GM12878 (cell line): ENCODE measurements around the gene SCNN1B. TPM values are rescaled to one million over a fixed set of nuclear protein-coding genes. Genes with fewer than 3 reads are reported as not detected.

Experiments used
- ATAC-seq: fragments of 200-7000 bp; cut with Tn5 transposase; 3 replicates; pipeline ENCODE4 v1.9.1; 2020; ENCODE audit warnings: mild to moderate bottlenecking, moderate library complexity
- BruUV-seq: library from RNA; stranded (reverse); fragments of 400-500 nt; replicated peaks from 2 replicates; lab custom pipeline; 2021; lab: Mats Ljungman, UMichigan
- CTCF ChIA-PET: fragments of 300-600 bp; sonication (Branson Sonifier 250); formaldehyde crosslinking; extraction: SDS; loops from one replicate; lab custom pipeline; 2021; ENCODE audit warnings: inconsistent platforms; lab: Yijun Ruan, JAX
- POLR2A ChIA-PET: fragments of 350-600 bp; formaldehyde crosslinking; extraction: SDS; loops from one replicate; lab custom pipeline; 2021; ENCODE audit warnings: inconsistent platforms; lab: Charles Lee
- RAD21 ChIA-PET: fragments of 300-600 bp; sonication (Branson Sonifier 250); formaldehyde crosslinking; loops from one replicate; lab custom pipeline; 2023; ENCODE audit warnings: antibody characterized with exemption; ENCODE audit not compliant: unreplicated experiment; lab: Charles Lee
- SMC1A ChIA-PET: fragments of 300-600 bp; sonication (Branson Sonifier 250); formaldehyde crosslinking; loops from one replicate; lab custom pipeline; 2023; ENCODE audit not compliant: unreplicated experiment, uncharacterized antibody; lab: Charles Lee
- DNase-seq: peaks from one replicate; pipeline ENCODE4 v3.0.0-alpha.2; 2011; ENCODE audit warnings: low read depth, low spot score
- FAIRE-seq: peaks from 3 replicates; lab custom pipeline; 2011; peaks lifted over from hg19 to GRCh38; lab: Jason Lieb, UNC
- H2AFZ ChIP-seq: 2 replicates; pipeline ENCODE4 v1.6.0; 2011; ENCODE audit warnings: low read depth, low read length, control low read depth; ENCODE audit not compliant: control insufficient read depth
- H3K27ac ChIP-seq: 2 replicates; pipeline ENCODE4 v1.5.1; 2011; ENCODE audit warnings: control low read depth; ENCODE audit not compliant: control insufficient read depth, insufficient read depth
- H3K27me3 ChIP-seq, 2 experiments: replicated peaks in 1 of 2; 2 replicates each; pipeline versions ENCODE4 v1.6.0 to v1.6.1; 2011; ENCODE audit warnings: low read length in 1 of 2; ENCODE audit not compliant: control insufficient read depth in 2 of 2, insufficient read depth in 2 of 2
- H3K36me3 ChIP-seq, 2 experiments: 2 replicates each; pipeline ENCODE4 v1.5.1; 2011; ENCODE audit warnings: low read length in 1 of 2; ENCODE audit not compliant: control insufficient read depth in 2 of 2, insufficient read depth in 2 of 2
- H3K4me1 ChIP-seq: 2 replicates; pipeline ENCODE4 v1.6.1; 2011; ENCODE audit warnings: mild to moderate bottlenecking, low read length, moderate library complexity, mixed read lengths; ENCODE audit not compliant: control insufficient read depth, insufficient read depth
- H3K4me2 ChIP-seq: 2 replicates; pipeline ENCODE4 v1.6.0; 2011; ENCODE audit warnings: control low read depth; ENCODE audit not compliant: control insufficient read depth, insufficient read depth
- H3K4me3 ChIP-seq: fragments of 200-600 bp; sonication (generic); 2 replicates; pipeline ENCODE4 v1.5.1; 2016
- H3K79me2 ChIP-seq: 2 replicates; pipeline ENCODE4 v1.6.0; 2011; ENCODE audit warnings: low read length; ENCODE audit not compliant: control insufficient read depth, insufficient read depth
- H3K9ac ChIP-seq: 2 replicates; pipeline ENCODE4 v1.8.0; 2011; ENCODE audit warnings: low read length, control low read depth, mixed read lengths; ENCODE audit not compliant: control insufficient read depth, insufficient read depth
- H3K9me3 ChIP-seq: replicated peaks from 3 replicates; pipeline ENCODE4 v1.5.1; 2011; ENCODE audit warnings: mild to moderate bottlenecking, low read length; ENCODE audit not compliant: control insufficient read depth, insufficient read depth
- H4K20me1 ChIP-seq: 2 replicates; pipeline ENCODE4 v1.6.0; 2011; ENCODE audit not compliant: control insufficient read depth, insufficient read depth
- CBX5 ChIP-seq: sonication (generic); IDR thresholded peaks from 2 replicates; pipeline ENCODE4 v1.6.1; 2016; ENCODE audit warnings: low read depth, moderate library complexity, mild to moderate bottlenecking, inconsistent platforms
- HDGF ChIP-seq: fragments of 450-650 bp; IDR thresholded peaks from 2 replicates; pipeline ENCODE4 v1.6.1; 2016; ENCODE audit warnings: antibody characterized with exemption
- MEF2B ChIP-seq: fragments of 450-650 bp; IDR thresholded peaks from 2 replicates; pipeline ENCODE4 v1.6.1; 2018; ENCODE audit warnings: mild to moderate bottlenecking, moderate library complexity; ENCODE audit not compliant: partially characterized antibody, poor library complexity, severe bottlenecking
- NBN ChIP-seq: fragments of 450-650 bp; IDR thresholded peaks from 2 replicates; pipeline ENCODE4 v1.6.1; 2016
- RAD51 ChIP-seq: fragments of 450-650 bp; IDR thresholded peaks from 2 replicates; pipeline ENCODE4 v1.6.1; 2016; ENCODE audit warnings: moderate library complexity, mild to moderate bottlenecking, inconsistent platforms
- RBBP5 ChIP-seq: fragments of 200-600 bp; sonication (generic); conservative IDR thresholded peaks from 2 replicates; pipeline ENCODE4 v1.6.1; 2016
- SMAD5 ChIP-seq: IDR thresholded peaks from 2 replicates; pipeline ENCODE4 v1.6.1; 2016; ENCODE audit warnings: antibody characterized with exemption, low read depth
- TARDBP ChIP-seq: IDR thresholded peaks from 2 replicates; pipeline ENCODE4 v1.6.1; 2016; ENCODE audit warnings: borderline replicate concordance
- TCF3 ChIP-seq: IDR thresholded peaks from 2 replicates; pipeline ENCODE4 v1.6.1; 2012; ENCODE audit warnings: low read depth, mild to moderate bottlenecking, low read length, borderline replicate concordance; ENCODE audit not compliant: insufficient read depth
- ZZZ3 ChIP-seq: IDR thresholded peaks from 2 replicates; pipeline ENCODE4 v1.6.1; 2011; ENCODE audit warnings: low read depth; ENCODE audit not compliant: control insufficient read depth, insufficient read length
- WGBS: methylation state at CpG from one replicate; pipeline ENCODE4 v1.1.6; 2016; ENCODE audit warnings: low lambda C conversion rate; ENCODE audit not compliant: insufficient replicate concordance, insufficient coverage; ENCODE audit errors: missing lambda C conversion rate; 5-methylcytosine and 5-hydroxymethylcytosine counted together
- in situ Hi-C: fragments of 300-500 bp; cut with MboI; formaldehyde crosslinking; loops from 9 replicates; pipeline ENCODE4 v1.14.3; 2018; ENCODE audit warnings: mixed read lengths
- intact Hi-C: fragments of 100-400 bp; cut with micrococcal nuclease; formaldehyde crosslinking; loops from one replicate; pipeline ENCODE4 v1.14.2; 2022; ENCODE audit not compliant: unreplicated experiment
- polyA plus RNA-seq, 11 experiments: library from polyadenylated mRNA; depleted of rRNA in 4 of 11; unstranded in 6 of 11; stranded (reverse) in 5 of 11; fragments of >200 nt; fragmentation: Nextera tagmentation in 4 of 11; fragmentation: Illumina TruSeq in 1 of 11; extraction: Ambion mirVana in 4 of 11; extraction: Trizol in 1 of 11; gene quantifications; 1 replicate in 1 of 11; 2 replicates in 10 of 11; pipeline versions ENCODE4 v1.2.1 to v1.2.3, GENCODE V29; 2011 to 2016; ENCODE audit warnings: inconsistent platforms in 2 of 11, missing spikeins in 2 of 11, low read depth in 1 of 11
- total RNA-seq, 4 experiments: library from RNA; depleted of rRNA in 3 of 4; stranded (reverse); fragments of >200 nt in 3 of 4; fragmentation: Illumina TruSeq in 1 of 4; extraction: Trizol in 1 of 4; gene quantifications; 2 replicates each; pipeline versions ENCODE4 v1.2.1 to v1.2.3, GENCODE V29; 2013 to 2021
- TF ChIP-seq, protein P1 (sequence below): fragments of 450-650 bp; IDR thresholded peaks from 2 replicates; pipeline ENCODE4 v1.6.1; 2017; ENCODE audit warnings: mild to moderate bottlenecking, moderate library complexity
- TF ChIP-seq, protein P2 (sequence below): fragments of 450-650 bp; IDR thresholded peaks from 2 replicates; pipeline ENCODE4 v1.6.1; 2017; ENCODE audit warnings: antibody characterized with exemption, mild to moderate bottlenecking, moderate library complexity
- TF ChIP-seq, protein P3 (sequence below): fragments of 450-650 bp; IDR thresholded peaks from 2 replicates; pipeline ENCODE4 v1.6.1; 2017; ENCODE audit warnings: low read depth, mild to moderate bottlenecking, moderate library complexity
- TF ChIP-seq, protein P4 (sequence below): fragments of 450-650 bp; IDR thresholded peaks from 2 replicates; pipeline ENCODE4 v1.6.1; 2017; ENCODE audit warnings: mild to moderate bottlenecking

The SCNN1B gene
- total and polyA plus RNA-seq, 10 of the 15 experiments (the other 5 are each of a cell fraction or from before 2014, with no cell fraction given) = 0.28 to 1.5 (median 0.64) TPM

DNA sequence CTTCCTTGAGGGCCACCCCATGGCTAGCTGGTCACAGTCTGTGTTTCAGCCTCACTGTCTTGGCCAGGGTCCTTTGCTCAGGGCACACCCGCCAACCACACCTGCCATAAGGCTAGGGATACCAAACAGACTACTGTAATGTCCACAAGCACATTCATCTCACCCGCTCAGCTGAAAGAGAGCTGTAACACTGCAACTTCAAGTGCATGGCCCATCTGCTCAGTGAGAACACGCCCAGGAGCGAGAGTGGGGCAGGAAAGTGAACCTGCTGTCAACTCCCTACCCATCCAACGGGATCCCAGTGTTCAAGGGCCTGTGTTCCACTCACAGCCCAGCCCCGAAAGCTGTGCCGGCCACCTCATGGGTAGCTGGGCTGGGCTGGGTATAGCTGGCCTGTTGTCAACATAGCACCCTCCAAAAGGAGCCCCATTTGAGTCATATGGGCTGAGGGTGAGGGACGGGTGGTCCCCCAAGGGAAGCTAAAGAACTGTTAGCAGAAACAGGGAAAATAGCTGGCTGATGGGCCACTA lies 55.7 kb downstream of the SCNN1B start:
- SMC1A ChIA-PET = interaction anchor here (0.9 to 1.2 kb wide), 2 partner anchors 22 to 78 kb away, joined by 3 read pairs; no protein-coding TSS in a partner anchor
- Histone ChIP-seq H2AFZ (no peak overlapping the region), H3K4me2 (no peak overlapping the region), H3K27me3 (no peaks in the 10 kb centered on the region), H3K79me2 (no peaks in the 10 kb centered on the region), H3K27ac (no peak overlapping the region), H3K9ac (no peak overlapping the region), H3K36me3 (no peaks in the 10 kb centered on the region), H3K4me3 (no peak overlapping the region), H3K4me1 (no peaks in the 10 kb centered on the region), H4K20me1 (no peaks in the 10 kb centered on the region), H3K9me3 (no peaks in the 10 kb centered on the region; the same call in 2 of the 3 replicates)
- BruUV-seq = no TSS peak
- FAIRE-seq (no peak), DNase-seq (no peak), ATAC-seq (no peak)
- in situ Hi-C loops = no loop called here
- RAD21 ChIA-PET = no interaction called here
- no peak for TF ChIP-seq MEF2B
- TF ChIP-seq SMAD5 = no peak
- TF ChIP-seq NBN = no peak
- TF ChIP-seq, protein P1, sequence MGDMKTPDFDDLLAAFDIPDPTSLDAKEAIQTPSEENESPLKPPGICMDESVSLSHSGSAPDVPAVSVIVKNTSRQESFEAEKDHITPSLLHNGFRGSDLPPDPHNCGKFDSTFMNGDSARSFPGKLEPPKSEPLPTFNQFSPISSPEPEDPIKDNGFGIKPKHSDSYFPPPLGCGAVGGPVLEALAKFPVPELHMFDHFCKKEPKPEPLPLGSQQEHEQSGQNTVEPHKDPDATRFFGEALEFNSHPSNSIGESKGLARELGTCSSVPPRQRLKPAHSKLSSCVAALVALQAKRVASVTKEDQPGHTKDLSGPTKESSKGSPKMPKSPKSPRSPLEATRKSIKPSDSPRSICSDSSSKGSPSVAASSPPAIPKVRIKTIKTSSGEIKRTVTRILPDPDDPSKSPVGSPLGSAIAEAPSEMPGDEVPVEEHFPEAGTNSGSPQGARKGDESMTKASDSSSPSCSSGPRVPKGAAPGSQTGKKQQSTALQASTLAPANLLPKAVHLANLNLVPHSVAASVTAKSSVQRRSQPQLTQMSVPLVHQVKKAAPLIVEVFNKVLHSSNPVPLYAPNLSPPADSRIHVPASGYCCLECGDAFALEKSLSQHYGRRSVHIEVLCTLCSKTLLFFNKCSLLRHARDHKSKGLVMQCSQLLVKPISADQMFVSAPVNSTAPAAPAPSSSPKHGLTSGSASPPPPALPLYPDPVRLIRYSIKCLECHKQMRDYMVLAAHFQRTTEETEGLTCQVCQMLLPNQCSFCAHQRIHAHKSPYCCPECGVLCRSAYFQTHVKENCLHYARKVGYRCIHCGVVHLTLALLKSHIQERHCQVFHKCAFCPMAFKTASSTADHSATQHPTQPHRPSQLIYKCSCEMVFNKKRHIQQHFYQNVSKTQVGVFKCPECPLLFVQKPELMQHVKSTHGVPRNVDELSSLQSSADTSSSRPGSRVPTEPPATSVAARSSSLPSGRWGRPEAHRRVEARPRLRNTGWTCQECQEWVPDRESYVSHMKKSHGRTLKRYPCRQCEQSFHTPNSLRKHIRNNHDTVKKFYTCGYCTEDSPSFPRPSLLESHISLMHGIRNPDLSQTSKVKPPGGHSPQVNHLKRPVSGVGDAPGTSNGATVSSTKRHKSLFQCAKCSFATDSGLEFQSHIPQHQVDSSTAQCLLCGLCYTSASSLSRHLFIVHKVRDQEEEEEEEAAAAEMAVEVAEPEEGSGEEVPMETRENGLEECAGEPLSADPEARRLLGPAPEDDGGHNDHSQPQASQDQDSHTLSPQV = no peak
- TF ChIP-seq RAD51 = no peak
- no peak for TF ChIP-seq RBBP5
- TF ChIP-seq TCF3 = no peak
- no peak for TF ChIP-seq CBX5
- no peak for TF ChIP-seq HDGF
- TF ChIP-seq TARDBP = no peak
- no peak for TF ChIP-seq ZZZ3
- TF ChIP-seq, protein P2, sequence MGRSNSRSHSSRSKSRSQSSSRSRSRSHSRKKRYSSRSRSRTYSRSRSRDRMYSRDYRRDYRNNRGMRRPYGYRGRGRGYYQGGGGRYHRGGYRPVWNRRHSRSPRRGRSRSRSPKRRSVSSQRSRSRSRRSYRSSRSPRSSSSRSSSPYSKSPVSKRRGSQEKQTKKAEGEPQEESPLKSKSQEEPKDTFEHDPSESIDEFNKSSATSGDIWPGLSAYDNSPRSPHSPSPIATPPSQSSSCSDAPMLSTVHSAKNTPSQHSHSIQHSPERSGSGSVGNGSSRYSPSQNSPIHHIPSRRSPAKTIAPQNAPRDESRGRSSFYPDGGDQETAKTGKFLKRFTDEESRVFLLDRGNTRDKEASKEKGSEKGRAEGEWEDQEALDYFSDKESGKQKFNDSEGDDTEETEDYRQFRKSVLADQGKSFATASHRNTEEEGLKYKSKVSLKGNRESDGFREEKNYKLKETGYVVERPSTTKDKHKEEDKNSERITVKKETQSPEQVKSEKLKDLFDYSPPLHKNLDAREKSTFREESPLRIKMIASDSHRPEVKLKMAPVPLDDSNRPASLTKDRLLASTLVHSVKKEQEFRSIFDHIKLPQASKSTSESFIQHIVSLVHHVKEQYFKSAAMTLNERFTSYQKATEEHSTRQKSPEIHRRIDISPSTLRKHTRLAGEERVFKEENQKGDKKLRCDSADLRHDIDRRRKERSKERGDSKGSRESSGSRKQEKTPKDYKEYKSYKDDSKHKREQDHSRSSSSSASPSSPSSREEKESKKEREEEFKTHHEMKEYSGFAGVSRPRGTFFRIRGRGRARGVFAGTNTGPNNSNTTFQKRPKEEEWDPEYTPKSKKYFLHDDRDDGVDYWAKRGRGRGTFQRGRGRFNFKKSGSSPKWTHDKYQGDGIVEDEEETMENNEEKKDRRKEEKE = no peak
- TF ChIP-seq, protein P3, sequence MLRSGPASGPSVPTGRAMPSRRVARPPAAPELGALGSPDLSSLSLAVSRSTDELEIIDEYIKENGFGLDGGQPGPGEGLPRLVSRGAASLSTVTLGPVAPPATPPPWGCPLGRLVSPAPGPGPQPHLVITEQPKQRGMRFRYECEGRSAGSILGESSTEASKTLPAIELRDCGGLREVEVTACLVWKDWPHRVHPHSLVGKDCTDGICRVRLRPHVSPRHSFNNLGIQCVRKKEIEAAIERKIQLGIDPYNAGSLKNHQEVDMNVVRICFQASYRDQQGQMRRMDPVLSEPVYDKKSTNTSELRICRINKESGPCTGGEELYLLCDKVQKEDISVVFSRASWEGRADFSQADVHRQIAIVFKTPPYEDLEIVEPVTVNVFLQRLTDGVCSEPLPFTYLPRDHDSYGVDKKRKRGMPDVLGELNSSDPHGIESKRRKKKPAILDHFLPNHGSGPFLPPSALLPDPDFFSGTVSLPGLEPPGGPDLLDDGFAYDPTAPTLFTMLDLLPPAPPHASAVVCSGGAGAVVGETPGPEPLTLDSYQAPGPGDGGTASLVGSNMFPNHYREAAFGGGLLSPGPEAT = no peak
- TF ChIP-seq, protein P4, sequence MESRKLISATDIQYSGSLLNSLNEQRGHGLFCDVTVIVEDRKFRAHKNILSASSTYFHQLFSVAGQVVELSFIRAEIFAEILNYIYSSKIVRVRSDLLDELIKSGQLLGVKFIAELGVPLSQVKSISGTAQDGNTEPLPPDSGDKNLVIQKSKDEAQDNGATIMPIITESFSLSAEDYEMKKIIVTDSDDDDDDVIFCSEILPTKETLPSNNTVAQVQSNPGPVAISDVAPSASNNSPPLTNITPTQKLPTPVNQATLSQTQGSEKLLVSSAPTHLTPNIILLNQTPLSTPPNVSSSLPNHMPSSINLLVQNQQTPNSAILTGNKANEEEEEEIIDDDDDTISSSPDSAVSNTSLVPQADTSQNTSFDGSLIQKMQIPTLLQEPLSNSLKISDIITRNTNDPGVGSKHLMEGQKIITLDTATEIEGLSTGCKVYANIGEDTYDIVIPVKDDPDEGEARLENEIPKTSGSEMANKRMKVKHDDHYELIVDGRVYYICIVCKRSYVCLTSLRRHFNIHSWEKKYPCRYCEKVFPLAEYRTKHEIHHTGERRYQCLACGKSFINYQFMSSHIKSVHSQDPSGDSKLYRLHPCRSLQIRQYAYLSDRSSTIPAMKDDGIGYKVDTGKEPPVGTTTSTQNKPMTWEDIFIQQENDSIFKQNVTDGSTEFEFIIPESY = no peak
- 40% methylated on average over 8 of the region's 8 CpGs for WGBS
- intact Hi-C loops = no loop called here
- CTCF ChIA-PET = interaction anchor here (1.3 kb wide), 1 partner anchor 76 kb away, joined by 4 read pairs; no protein-coding TSS in a partner anchor
- POLR2A ChIA-PET = no interaction called here
